Measurements from ENCODE around the gene MARVELD2.
"Not testable (repeated sequence)": the region's sequence is repeated elsewhere in the genome, so short reads cannot be mapped to it uniquely, and the experiment has no call there.

DNA sequence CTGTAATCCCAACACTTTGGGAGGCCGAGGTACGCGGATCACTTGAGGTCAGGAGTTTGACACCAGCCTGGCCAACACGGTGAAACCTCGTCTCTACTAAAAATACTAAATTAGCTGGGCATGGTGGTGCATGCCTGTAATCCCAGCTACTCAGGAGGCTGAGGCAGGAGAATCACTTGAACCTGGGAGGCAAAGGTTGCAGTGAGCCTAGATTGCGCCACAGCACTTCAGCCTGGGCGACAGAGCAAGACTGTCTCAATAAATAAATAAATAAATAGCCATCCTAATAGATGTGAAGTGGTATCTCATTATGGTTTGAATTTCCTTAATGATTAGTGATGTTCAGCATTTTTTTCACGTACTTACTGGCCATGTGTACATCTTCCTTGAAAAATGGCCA, 35.6 kb downstream of the MARVELD2 start:
- not testable (repeated sequence) for TF ChIP-seq POLR2A (IDR thresholded peaks at IDR 0.05); EP300 (IDR thresholded peaks at IDR 0.05; ENCODE audit: low read depth)
- TF ChIP-seq, protein P1, sequence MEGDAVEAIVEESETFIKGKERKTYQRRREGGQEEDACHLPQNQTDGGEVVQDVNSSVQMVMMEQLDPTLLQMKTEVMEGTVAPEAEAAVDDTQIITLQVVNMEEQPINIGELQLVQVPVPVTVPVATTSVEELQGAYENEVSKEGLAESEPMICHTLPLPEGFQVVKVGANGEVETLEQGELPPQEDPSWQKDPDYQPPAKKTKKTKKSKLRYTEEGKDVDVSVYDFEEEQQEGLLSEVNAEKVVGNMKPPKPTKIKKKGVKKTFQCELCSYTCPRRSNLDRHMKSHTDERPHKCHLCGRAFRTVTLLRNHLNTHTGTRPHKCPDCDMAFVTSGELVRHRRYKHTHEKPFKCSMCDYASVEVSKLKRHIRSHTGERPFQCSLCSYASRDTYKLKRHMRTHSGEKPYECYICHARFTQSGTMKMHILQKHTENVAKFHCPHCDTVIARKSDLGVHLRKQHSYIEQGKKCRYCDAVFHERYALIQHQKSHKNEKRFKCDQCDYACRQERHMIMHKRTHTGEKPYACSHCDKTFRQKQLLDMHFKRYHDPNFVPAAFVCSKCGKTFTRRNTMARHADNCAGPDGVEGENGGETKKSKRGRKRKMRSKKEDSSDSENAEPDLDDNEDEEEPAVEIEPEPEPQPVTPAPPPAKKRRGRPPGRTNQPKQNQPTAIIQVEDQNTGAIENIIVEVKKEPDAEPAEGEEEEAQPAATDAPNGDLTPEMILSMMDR (IDR thresholded peaks at IDR 0.05): not testable (repeated sequence)
